Measurements from ENCODE around the gene SDC4. TPM values are rescaled to one million over a fixed set of nuclear protein-coding genes. Genes with fewer than 3 reads are reported as not detected.

The SDC4 gene
- total and polyA plus RNA-seq, 10 of the 15 experiments (the other 5 are each of a cell fraction or from before 2014, with no cell fraction given), result 0.52 to 11.3 (median 1.4) TPM

GRCh38 chr20:45330476-45330875, 17.7 kb downstream of the SDC4 start (continued):
- TF ChIP-seq, protein P1, sequence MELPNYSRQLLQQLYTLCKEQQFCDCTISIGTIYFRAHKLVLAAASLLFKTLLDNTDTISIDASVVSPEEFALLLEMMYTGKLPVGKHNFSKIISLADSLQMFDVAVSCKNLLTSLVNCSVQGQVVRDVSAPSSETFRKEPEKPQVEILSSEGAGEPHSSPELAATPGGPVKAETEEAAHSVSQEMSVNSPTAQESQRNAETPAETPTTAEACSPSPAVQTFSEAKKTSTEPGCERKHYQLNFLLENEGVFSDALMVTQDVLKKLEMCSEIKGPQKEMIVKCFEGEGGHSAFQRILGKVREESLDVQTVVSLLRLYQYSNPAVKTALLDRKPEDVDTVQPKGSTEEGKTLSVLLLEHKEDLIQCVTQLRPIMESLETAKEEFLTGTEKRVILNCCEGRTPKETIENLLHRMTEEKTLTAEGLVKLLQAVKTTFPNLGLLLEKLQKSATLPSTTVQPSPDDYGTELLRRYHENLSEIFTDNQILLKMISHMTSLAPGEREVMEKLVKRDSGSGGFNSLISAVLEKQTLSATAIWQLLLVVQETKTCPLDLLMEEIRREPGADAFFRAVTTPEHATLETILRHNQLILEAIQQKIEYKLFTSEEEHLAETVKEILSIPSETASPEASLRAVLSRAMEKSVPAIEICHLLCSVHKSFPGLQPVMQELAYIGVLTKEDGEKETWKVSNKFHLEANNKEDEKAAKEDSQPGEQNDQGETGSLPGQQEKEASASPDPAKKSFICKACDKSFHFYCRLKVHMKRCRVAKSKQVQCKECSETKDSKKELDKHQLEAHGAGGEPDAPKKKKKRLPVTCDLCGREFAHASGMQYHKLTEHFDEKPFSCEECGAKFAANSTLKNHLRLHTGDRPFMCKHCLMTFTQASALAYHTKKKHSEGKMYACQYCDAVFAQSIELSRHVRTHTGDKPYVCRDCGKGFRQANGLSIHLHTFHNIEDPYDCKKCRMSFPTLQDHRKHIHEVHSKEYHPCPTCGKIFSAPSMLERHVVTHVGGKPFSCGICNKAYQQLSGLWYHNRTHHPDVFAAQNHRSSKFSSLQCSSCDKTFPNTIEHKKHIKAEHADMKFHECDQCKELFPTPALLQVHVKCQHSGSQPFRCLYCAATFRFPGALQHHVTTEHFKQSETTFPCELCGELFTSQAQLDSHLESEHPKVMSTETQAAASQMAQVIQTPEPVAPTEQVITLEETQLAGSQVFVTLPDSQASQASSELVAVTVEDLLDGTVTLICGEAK (IDR thresholded peaks at IDR 0.05; ENCODE audit: borderline replicate concordance), result no peak
- TF ChIP-seq MXI1 (IDR thresholded peaks at IDR 0.05; ENCODE audit: low read depth, low read length), result no peak
- TF ChIP-seq ATF3 (IDR thresholded peaks at IDR 0.05; ENCODE audit: borderline replicate concordance, extremely low read depth, low read depth, low read length), result no peak
- TF ChIP-seq, protein P2, sequence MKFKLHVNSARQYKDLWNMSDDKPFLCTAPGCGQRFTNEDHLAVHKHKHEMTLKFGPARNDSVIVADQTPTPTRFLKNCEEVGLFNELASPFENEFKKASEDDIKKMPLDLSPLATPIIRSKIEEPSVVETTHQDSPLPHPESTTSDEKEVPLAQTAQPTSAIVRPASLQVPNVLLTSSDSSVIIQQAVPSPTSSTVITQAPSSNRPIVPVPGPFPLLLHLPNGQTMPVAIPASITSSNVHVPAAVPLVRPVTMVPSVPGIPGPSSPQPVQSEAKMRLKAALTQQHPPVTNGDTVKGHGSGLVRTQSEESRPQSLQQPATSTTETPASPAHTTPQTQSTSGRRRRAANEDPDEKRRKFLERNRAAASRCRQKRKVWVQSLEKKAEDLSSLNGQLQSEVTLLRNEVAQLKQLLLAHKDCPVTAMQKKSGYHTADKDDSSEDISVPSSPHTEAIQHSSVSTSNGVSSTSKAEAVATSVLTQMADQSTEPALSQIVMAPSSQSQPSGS (IDR thresholded peaks at IDR 0.05; ENCODE audit: low read length), result no peak
- no peak for TF ChIP-seq RB1 (IDR thresholded peaks at IDR 0.05; ENCODE audit: borderline replicate concordance)
- TF ChIP-seq IRF5 (IDR thresholded peaks at IDR 0.05; ENCODE audit: borderline replicate concordance), result no peak

Data from GM12878 (cell line).